HG02870 (cell line): Measurements from ENCODE around the gene SLC12A3.

Experiments used
- ATAC-seq: cut with Tn5 transposase; IDR thresholded peaks from one replicate; pipeline ENCODE4 v1.9.1; 2021; ENCODE audit warnings: mild to moderate bottlenecking, moderate library complexity; ENCODE audit not compliant: unreplicated experiment

SLC12A3 gene

DNA sequence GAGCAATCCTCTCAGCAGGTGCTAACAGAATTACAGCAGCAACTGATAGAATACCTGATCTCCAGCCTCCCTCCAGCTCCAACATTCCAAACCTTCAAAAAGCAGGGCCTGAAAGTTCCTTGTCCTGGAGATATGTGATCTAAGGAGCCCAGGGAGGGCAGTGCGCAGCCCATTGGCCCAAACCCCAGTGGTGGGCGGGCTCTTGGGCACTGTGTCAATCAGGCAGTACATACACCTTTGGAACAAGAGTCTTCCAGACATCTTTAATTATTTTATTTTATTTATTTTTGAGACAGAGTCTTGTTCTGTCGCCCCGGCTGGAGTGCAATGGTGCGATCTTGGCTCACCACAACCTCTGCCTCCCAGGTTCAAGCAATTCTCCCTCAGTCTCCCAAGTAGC, 24.2 kb downstream of the SLC12A3 start:
- no peak for ATAC-seq

- ATAC-seq, result no peak
These were observed 26.7 kb downstream of the SLC12A3 start for GRCh38 chr16:56891685-56892084.

DNA sequence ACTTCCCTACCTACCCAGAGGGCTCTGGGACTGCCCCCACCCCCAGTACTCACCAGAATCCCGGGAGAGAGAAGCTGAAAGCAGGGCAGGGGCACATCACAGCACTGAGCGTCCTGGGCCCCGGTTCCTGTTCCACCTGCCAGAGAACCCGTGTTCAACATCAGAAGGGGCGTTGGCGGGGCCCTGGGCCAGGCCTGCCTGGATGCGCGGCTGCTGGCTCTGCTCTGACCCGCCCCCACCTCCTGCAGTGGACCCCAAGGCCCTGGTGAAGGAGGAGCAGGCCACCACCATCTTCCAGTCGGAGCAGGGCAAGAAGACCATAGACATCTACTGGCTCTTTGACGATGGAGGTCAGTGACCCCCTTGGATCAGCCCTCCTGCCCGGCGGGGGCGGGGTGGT, 27.7 kb downstream of the SLC12A3 start:
- no peak for ATAC-seq

GRCh38 chr16:56894331-56894917, 29.4 kb downstream of the SLC12A3 start:
- ATAC-seq, result no peak

DNA sequence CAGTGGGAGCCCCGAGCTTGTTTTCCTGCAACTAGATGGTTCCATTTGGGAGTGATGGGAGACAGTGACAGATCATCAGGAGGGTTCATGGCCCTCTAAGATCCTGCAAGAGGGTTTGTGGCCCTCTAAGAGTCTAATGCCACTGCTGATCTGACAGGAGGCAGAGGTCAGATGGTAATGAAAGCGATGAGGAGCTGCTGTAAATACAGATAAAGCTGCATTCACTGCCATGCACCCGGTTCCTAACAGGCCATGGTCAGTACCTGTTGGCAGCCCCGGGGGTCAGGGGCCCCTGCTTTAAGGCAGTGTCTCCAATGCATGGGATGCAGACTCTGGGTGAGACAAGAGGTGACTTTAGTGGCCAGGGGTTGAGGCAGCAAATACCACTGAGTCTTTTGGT, 30.8 kb downstream of the SLC12A3 start:
- ATAC-seq, result no peak

DNA sequence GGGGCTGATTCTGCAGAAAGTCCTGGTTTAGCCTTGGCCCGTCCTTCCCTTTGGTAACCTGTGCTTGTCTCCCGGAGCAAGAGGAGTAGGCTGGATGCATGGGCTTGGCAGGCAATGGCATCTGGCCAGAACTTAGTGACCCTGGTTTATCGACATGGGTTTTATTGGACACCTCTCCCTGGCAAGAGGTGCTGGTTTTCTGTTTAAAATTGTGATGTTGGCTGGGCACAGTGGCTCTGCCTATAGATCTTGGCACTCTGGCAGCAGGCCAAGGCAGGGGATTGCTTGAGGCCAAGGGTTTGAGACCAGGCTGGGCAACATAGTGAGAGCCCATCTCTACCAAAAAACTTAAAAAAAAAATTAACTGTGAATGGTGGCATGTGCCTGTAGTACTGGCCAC, 31.2 kb downstream of the SLC12A3 start:
- no peak for ATAC-seq

DNA sequence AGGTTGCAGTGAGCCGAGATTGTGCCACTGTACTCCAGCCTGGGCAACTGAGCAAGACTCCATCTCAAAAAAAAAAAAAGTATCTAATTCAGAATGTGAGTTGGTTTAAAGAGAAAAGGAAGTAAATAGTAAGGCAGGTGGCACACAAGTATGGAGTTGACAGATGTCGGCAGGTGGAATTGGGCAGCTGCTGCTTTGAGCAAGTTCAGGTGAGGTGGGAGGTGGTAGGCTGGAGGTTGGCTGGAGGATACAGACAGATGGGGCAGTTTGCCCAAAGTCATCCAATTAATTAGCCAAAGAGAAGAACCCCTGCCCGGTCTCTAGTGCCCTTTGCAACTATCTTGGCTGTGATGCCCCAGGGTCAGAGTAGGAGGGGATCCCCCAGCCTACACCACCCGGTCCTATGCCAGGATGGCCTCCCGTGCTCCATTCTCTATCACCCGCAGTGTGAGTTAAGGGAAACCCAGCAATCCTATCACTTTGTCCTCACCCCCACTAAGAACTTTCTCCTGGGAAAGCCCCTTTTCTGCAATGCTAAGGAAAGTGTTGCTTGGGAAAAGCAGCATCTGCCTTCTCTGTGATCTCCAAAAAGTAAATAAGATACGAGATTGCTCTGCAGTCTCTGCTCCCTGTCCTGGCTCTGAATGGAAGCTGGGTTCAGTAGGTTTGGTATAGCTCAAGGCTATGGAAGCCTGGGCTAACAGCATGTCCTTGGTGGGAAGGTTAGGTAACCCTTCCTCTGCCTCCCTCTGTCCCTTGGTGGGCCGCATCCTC, 32.2 kb downstream of the SLC12A3 start:
- ATAC-seq, result no peak

GRCh38 chr16:56898847-56899246, 33.8 kb downstream of the SLC12A3 start:
- peak; percentile 83 for ATAC-seq

GRCh38 chr16:56903866-56904265, 38.9 kb downstream of the SLC12A3 start:
- ATAC-seq, result no peak

GRCh38 chr16:56907401-56907800, 42.4 kb downstream of the SLC12A3 start:
- no peak for ATAC-seq

- no peak for ATAC-seq
These were observed 44.5 kb downstream of the SLC12A3 start for GRCh38 chr16:56909527-56909979.

GRCh38 chr16:56910112-56910511, 45.1 kb downstream of the SLC12A3 start:
- ATAC-seq, result no peak

GRCh38 chr16:56910654-56911539, 45.9 kb downstream of the SLC12A3 start:
- no peak for ATAC-seq

DNA sequence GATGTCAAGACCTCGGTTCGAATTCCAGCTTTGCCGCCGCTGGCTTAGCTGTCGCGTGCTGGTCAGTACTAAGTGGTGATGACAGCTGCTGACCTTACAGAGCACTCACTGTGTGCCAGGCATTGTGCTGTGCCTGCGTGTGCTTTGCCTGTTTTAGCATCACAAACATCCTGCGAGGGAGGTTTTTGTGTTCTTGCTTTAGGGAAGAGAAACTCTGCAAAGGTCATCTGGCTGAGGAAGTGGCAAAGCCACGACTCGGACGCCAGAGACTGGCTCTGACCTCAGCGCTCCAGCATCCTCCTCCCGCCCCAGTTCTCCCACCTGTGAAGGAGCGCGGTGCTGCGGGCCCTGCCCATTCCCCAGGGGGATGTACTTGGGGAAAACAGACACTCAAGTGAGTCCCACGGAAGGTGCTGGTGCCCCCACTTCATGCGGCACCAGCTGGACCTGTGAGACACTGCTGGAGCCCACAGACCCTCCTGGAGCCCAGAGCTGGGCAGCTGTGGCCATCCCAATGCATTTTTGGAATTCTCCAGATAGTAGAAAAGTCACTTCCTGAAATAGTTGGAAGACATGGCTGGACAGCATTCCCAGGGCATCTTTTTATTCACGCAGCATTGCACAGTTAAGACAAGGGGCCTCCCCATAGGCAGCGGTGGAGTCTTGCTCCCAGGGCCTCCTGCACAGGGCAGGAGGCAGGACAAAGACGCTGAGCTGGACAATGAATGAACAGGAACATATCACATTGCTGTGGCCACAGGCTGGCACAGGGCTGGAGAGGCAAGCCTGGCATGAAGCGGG, 47.0 kb downstream of the SLC12A3 start:
- ATAC-seq, result no peak

DNA sequence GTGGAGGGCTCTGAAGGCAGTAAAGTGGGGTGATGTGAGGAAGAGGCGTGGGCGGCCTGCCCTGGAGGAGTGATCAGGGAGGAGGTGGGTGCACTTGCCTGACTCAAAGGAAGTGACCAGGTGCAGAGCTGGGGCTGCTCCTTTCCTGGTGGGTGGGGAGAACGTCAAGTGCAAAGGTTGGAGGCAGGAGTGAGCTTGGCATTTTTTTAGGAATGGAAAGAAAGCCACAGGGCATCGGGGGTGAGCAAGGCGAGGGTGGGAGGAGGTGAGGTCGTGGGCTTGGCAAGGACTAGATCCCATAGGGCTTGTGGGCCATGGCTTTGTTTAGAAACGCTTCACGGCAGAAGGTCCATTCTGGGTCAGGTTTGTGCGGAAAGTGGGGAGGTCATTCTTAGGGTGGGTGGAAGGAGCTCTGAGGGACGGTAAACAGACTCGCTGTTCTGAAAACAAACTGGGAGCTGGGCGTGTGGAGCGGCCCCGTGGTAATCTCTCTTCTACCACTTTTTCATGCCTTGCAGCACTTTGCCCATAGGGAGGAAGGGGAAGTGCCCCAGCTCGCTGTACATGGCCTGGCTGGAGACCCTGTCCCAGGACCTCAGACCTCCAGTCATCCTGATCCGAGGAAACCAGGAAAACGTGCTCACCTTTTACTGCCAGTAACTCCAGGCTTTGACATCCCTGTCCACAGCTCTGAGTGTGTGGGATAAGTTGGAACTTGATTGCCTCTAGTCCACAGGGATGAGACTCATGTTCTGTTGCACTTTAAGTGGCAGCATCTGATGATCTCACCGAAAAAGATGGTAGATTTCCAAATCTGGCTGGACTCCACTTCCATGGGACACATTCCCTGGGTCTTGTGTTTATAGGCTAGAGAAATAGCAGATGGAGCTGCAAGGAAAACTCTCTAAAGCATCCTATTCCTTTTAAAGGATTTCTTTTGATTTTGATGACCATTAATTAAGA, 48.0 kb downstream of the SLC12A3 start:
- ATAC-seq, result no peak

DNA sequence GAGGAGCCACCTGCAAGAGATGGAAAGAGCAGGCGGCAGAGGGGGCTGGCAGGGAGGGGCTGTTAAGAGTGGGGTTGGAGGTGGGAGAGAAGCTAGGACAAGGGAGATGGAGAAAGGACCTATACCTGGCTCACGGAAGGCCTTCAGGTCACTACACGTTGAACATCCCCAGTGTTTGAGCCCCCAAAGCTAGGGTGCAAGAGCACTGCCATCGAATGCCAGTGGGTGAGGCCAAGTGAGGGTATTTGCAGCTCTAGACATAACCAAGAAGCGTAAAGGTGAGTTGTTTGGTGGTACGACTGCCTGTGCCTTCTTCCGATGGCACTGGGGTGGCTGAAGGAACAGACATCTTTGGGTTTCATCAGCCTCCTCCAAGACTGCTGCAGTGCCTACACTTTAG, 49.9 kb downstream of the SLC12A3 start:
- no peak for ATAC-seq

DNA sequence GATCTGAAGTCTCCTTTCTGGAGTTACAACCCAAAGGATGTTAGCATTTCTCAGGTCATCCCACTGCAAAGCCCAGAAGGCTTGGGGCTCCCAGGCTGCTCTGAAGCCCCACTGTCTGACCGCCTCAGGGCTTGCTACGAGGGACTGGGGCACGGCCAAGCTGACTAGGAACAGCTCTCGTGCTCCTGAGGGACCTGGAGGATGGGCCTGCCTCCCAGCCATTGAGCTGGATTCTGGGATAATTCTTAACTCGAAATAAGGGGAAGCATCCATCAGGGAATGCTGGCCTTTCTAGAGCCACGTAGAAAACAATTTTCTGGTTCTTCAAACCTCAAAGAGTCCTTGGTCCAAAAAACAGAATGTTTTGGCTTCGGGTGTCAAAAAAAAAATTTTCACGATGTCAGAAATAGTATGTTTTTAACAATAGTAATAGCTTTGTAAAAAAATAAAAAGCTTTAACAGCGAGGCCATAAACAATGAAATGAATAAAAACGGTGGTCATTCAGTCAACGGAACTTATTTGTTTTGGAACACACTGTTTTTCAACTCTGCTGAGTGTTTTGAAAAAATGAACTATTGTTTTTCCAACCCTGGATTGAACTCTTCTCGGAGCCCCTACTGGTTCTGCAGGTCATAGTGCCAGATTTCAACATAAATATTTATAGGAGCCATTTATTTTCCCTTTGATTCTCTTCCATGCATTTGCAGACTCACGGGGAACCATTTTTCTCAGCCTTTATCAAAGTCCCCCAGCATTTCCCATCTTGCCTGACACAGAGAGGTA, 50.5 kb downstream of the SLC12A3 start:
- no peak for ATAC-seq

GRCh38 chr16:56916571-56917403, 51.8 kb downstream of the SLC12A3 start:
- peak; percentile 56 for ATAC-seq
